NB4 (cell line): ENCODE data around the gene IL17D.

Experiments used
- DNase-seq: peaks from one replicate; pipeline ENCODE4 v3.0.0; 2010; ENCODE audit warnings: low read depth
- H3K4me3 ChIP-seq: one replicate; pipeline ENCODE4 v1.5.1; 2011; ENCODE audit warnings: mild to moderate bottlenecking, low read depth, low read length, moderate library complexity
- MAX ChIP-seq: IDR thresholded peaks from 2 replicates; pipeline ENCODE4 v1.6.1; 2011; ENCODE audit warnings: low read depth, low read length
- MYC ChIP-seq: IDR thresholded peaks from 2 replicates; pipeline ENCODE4 v1.6.1; 2011; ENCODE audit warnings: low read depth, low read length
- POLR2A ChIP-seq: IDR thresholded peaks from 2 replicates; pipeline ENCODE4 v1.6.1; 2011; ENCODE audit warnings: mild to moderate bottlenecking; ENCODE audit not compliant: insufficient read length; ENCODE audit errors: extremely low read depth
- TF ChIP-seq, protein P1 (sequence below): IDR thresholded peaks from one replicate; pipeline ENCODE4 v1.5.1; 2012; ENCODE audit warnings: low read depth, low read length

Gene IL17D

DNA sequence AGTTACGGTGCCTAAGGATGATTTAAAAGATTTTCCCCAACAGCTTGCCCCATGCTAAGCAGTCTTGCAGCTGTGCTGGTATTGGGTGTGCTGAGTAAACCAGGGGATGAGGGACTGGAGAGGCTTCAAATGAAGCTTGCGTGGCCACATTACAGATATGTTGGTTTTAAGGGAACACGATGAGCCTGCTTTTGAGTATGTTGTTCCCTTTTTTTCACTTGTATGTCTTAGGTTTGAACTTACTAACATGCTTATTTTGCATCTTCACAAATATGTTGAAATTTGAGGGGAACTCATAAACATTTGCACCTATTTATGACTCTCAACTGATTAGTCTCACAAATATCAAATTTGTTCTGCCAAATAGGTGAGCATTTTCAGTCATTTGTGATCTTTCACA is 2.0 kb upstream of the IL17D start:
- no peak for DNase-seq
- no peak overlapping the region for H3K4me3 ChIP-seq
- TF ChIP-seq MYC (no peak), MAX (no peak), POLR2A (no peak)
- TF ChIP-seq, protein P1, sequence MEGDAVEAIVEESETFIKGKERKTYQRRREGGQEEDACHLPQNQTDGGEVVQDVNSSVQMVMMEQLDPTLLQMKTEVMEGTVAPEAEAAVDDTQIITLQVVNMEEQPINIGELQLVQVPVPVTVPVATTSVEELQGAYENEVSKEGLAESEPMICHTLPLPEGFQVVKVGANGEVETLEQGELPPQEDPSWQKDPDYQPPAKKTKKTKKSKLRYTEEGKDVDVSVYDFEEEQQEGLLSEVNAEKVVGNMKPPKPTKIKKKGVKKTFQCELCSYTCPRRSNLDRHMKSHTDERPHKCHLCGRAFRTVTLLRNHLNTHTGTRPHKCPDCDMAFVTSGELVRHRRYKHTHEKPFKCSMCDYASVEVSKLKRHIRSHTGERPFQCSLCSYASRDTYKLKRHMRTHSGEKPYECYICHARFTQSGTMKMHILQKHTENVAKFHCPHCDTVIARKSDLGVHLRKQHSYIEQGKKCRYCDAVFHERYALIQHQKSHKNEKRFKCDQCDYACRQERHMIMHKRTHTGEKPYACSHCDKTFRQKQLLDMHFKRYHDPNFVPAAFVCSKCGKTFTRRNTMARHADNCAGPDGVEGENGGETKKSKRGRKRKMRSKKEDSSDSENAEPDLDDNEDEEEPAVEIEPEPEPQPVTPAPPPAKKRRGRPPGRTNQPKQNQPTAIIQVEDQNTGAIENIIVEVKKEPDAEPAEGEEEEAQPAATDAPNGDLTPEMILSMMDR = no peak

- peak; percentile 28 for DNase-seq
- H3K4me3 ChIP-seq = peak overlapping the region; percentile 70
- TF ChIP-seq MAX (no peak), POLR2A (no peak), MYC (no peak)
- TF ChIP-seq, protein P1 = no peak
These were observed 977 bp upstream of the IL17D start for GRCh38 chr13:20702530-20702914.

DNA sequence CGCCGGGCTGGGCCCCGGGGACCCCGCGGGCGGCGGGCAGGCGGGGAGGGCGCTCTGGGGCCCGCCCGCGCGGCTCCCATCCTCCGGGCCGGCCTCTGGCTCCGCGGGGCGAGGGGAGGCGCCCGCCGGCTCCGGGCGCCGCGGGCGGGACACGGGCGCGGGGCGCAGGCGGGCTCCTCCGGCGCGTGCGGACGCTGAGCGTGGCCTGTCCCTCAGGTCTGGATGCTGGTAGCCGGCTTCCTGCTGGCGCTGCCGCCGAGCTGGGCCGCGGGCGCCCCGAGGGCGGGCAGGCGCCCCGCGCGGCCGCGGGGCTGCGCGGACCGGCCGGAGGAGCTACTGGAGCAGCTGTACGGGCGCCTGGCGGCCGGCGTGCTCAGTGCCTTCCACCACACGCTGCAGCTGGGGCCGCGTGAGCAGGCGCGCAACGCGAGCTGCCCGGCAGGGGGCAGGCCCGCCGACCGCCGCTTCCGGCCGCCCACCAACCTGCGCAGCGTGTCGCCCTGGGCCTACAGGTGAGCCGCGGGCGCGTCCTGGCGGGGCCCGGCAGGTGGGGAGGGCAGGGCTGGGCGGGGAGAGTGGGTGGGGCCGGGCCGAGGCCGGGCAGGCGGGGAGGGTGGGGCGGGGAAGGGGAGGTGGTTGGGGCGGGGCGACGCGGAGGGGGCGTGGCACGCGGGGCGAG is 420 bp downstream of the IL17D start:
- TF ChIP-seq MYC = peak; percentile 96
- TF ChIP-seq, protein P1 = peak; percentile 37
- peak; percentile 37 for TF ChIP-seq POLR2A
- TF ChIP-seq MAX = peak; percentile 83
- peak; percentile 87 for DNase-seq
- peak overlapping the region; percentile 21 for H3K4me3 ChIP-seq

GRCh38 chr13:20704459-20705069 is 1.1 kb downstream of the IL17D start:
- TF ChIP-seq POLR2A (no peak), MAX (no peak), MYC (no peak)
- TF ChIP-seq, protein P1 = no peak
- no peak for DNase-seq
- H3K4me3 ChIP-seq = no peak overlapping the region

GRCh38 chr13:20706661-20707060 is 3.2 kb downstream of the IL17D start:
- DNase-seq = no peak

More at GRCh38 chr13:20706661-20707060, 3.2 kb downstream of the IL17D start:
- no peak overlapping the region for H3K4me3 ChIP-seq
- TF ChIP-seq MAX (no peak), MYC (no peak), POLR2A (no peak)
- TF ChIP-seq, protein P1 = no peak
